Gastroesophageal sphincter (tissue), 3 donors: ENCODE results near the gene LYZL6.

ENCODE experiments used
- EP300 ChIP-seq: sonication (generic); formaldehyde crosslinking; IDR thresholded peaks from one replicate; pipeline ENCODE4 v1.6.1; 2017; ENCODE audit warnings: antibody characterized with exemption, mild to moderate bottlenecking
- POLR2A ChIP-seq, 2 donors: fragments of 450-650 bp; IDR thresholded peaks; one replicate each; pipeline ENCODE4 v1.6.1; 2017; ENCODE audit warnings: antibody characterized with exemption in 2 of 2, mild to moderate bottlenecking in 2 of 2, moderate library complexity in 1 of 2
- POLR2AphosphoS5 ChIP-seq: sonication (generic); formaldehyde crosslinking; IDR thresholded peaks from one replicate; pipeline ENCODE4 v1.6.1; 2017; ENCODE audit warnings: antibody characterized with exemption
- TF ChIP-seq, protein P1 (sequence below), 4 experiments: fragments of 200-600 bp in 2 of 4; fragments of 450-650 bp in 2 of 4; sonication (generic) in 1 of 4; IDR thresholded peaks; one replicate each; pipeline ENCODE4 v1.5.1; 2017 to 2019; ENCODE audit warnings: antibody characterized with exemption in 4 of 4, mild to moderate bottlenecking in 2 of 4, moderate library complexity in 2 of 4

DNA sequence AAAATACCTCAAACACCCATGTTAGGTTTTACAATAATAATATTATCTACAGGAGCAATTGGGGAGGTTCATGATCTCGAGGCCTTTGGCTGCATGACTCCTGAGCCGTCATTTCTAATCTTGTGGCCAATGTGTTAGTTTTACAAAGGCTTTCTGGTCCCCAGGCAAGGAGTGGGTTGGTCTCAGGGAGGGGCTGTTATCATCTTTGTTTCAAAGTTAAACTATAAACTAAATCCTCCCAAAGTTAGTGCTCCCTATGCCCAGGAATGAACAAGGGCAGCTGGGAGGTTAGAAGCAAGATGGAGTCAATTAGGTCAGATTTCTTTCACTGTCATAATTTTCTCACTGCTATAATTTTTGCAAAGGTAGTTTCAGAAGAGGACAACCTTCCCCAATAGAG lies 54.3 kb downstream of the LYZL6 start:
- TF ChIP-seq EP300 = no peak
- TF ChIP-seq, protein P1, sequence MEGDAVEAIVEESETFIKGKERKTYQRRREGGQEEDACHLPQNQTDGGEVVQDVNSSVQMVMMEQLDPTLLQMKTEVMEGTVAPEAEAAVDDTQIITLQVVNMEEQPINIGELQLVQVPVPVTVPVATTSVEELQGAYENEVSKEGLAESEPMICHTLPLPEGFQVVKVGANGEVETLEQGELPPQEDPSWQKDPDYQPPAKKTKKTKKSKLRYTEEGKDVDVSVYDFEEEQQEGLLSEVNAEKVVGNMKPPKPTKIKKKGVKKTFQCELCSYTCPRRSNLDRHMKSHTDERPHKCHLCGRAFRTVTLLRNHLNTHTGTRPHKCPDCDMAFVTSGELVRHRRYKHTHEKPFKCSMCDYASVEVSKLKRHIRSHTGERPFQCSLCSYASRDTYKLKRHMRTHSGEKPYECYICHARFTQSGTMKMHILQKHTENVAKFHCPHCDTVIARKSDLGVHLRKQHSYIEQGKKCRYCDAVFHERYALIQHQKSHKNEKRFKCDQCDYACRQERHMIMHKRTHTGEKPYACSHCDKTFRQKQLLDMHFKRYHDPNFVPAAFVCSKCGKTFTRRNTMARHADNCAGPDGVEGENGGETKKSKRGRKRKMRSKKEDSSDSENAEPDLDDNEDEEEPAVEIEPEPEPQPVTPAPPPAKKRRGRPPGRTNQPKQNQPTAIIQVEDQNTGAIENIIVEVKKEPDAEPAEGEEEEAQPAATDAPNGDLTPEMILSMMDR (IDR thresholded peaks at IDR 0.05) = no peak
- no peak for TF ChIP-seq POLR2A (IDR thresholded peaks at IDR 0.05)
- no peak for TF ChIP-seq POLR2AphosphoS5
